Lower leg skin (tissue), 4 donors: ENCODE results near the gene PSMB5. TPM values are rescaled to one million over a fixed set of nuclear protein-coding genes. Genes with fewer than 3 reads are reported as not detected.

Experiments
- DNase-seq, 2 donors: peaks; one replicate each; pipeline ENCODE4 v3.0.0-alpha.2; 2019; ENCODE audit warnings: low spot score in 2 of 2
- H3K4me3 ChIP-seq: fragments of 200-600 bp; sonication (generic); 2 replicates; pipeline ENCODE4 v1.5.1; 2017; ENCODE audit warnings: mild to moderate bottlenecking, low read depth; ENCODE audit not compliant: poor library complexity, severe bottlenecking
- CTCF ChIP-seq, 3 donors: fragments of 450-650 bp; IDR thresholded peaks; one replicate each; pipeline ENCODE4 v1.5.1; 2016; ENCODE audit warnings: antibody characterized with exemption in 3 of 3, mild to moderate bottlenecking in 3 of 3, moderate library complexity in 2 of 3
- POLR2A ChIP-seq, 2 donors: fragments of 450-650 bp; IDR thresholded peaks; one replicate each; pipeline ENCODE4 v1.6.1; 2016 to 2017; ENCODE audit warnings: antibody characterized with exemption in 2 of 2, mild to moderate bottlenecking in 1 of 2, moderate library complexity in 1 of 2
- WGBS, 2 donors: methylation state at CpG; one replicate each; pipeline ENCODE4 v1.1.5; 2018; 5-methylcytosine and 5-hydroxymethylcytosine counted together
- intact Hi-C: fragments of 100-400 bp; cut with DNase I; formaldehyde crosslinking; loops from one replicate; pipeline ENCODE4 v1.15.0; 2023; ENCODE audit warnings: low total_unique reads
- total RNA-seq, 4 donors: library from RNA; depleted of rRNA; stranded (reverse); fragments of >200 nt; gene quantifications; one replicate each; pipeline ENCODE4 v1.1.0, GENCODE V29; 2016

The PSMB5 gene
- total RNA-seq, 4 donors from 2014 or later: 70.6 to 148 (median 116) TPM

DNA sequence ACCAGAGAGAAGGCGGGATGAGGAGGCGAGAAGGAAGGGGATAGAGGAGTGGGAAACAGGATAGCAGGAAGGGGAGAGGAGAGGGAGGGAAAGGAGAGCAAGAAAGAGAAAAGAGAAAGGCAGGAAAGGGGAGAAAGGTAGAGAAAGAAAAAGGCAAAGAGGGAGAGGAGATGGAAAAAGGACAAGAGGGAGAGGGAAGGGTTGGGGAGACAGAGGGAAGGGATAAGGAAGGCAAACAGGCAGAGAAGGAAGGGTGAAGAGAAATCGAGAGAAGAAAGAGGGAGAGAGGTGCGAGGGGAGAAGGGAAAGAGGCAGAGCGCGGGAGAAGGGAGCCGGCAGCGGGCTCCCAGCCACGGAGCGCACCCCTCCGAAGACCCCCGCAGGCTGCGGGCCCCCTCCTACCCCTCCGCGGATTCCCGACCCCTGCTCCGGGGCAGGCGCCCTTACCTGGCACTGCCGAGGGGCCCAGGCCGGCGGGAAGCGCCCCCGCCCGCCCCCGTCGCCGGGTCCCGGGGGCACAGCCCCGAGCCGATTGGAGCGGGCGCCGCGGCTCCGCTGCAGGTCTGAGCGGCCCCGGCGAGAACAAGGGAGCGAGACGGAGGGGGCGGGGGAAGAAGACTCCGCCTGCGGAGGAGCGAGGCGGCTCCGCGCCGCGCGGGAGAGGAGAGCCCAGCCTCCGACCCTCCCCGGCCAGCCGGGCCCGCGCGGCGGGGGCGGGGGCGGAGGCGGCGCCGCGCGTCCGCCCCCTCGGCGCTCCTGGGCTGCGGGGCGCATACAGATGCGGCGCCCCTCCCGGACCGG is 22.5 kb upstream of the PSMB5 start, which contains the start of gene CDH24:
CDH24 (minus strand) TSS at position 565 of the 801 bp plus-strand sequence. CDS start 1,787 bp downstream, outside the sequence.
- DNase-seq: peak; percentile 47 to 93
- 4 to 7% methylated on average over 24 to 32 of the region's 73 CpGs for WGBS, 2 donors
- intact Hi-C loops: no loop called here
- TF ChIP-seq POLR2A (IDR thresholded peaks at IDR 0.05): no peak
- TF ChIP-seq CTCF (IDR thresholded peaks at IDR 0.05): peak in 1 of 3 donors; percentile 38
- H3K4me3 ChIP-seq: peak within 1 kb of the TSS; percentile 52

- H3K4me3 ChIP-seq: no peak overlapping the region
- 7 to 9% methylated on average over 17 of the region's 17 CpGs for WGBS, 2 donors
- intact Hi-C loops: no loop called here
- no peak for TF ChIP-seq POLR2A (IDR thresholded peaks at IDR 0.05)
- peak in 1 of 3 donors; percentile 65 for TF ChIP-seq CTCF (IDR thresholded peaks at IDR 0.05)
- DNase-seq: peak in 1 of 2 donors; percentile 90
Measured at GRCh38 chr14:23056145-23056955, 21.6 kb upstream of the PSMB5 start.

- WGBS, 2 donors: 83 to 88% methylated on average over 3 to 5 of the region's 6 CpGs
- intact Hi-C loops: no loop called here
Measured at GRCh38 chr14:23055621-23056144, 21.0 kb upstream of the PSMB5 start.

DNA sequence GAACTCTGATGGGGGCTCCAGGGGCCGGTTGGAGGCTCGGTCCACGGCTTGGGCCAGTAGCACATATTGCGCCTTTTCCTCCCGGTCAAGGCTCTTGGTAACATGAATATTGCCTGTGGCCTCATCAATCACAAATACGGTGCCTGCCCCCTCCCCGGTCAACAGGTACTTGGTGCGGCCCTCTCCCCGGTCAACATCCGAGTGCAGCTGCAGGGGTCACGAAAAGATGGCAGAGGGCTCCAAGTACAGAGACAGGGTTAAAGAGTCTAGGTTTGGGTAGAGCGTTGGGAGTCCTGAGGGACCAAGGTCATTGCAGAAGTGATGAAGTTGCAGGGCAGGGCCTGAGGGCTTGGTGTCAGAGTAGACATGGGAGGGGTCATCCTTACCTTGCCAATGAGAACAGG is 20.4 kb upstream of the PSMB5 start:
- no peak overlapping the region for H3K4me3 ChIP-seq
- TF ChIP-seq CTCF (IDR thresholded peaks at IDR 0.05) (no peak), POLR2A (IDR thresholded peaks at IDR 0.05) (no peak)
- peak in 1 of 2 donors; percentile 81 for DNase-seq
- 94 to 97% methylated on average over 12 of the region's 12 CpGs for WGBS, 2 donors
- intact Hi-C loops: no loop called here

More at GRCh38 chr14:23055621-23056144, 21.0 kb upstream of the PSMB5 start:
- DNase-seq: peak in 1 of 2 donors; percentile 77
- no peak overlapping the region for H3K4me3 ChIP-seq
- no peak for TF ChIP-seq CTCF (IDR thresholded peaks at IDR 0.05)
- TF ChIP-seq POLR2A (IDR thresholded peaks at IDR 0.05): no peak

- no peak overlapping the region for H3K4me3 ChIP-seq
- DNase-seq: peak in 1 of 2 donors; percentile 82
- TF ChIP-seq CTCF (IDR thresholded peaks at IDR 0.05) (peak in 1 of 3 donors; percentile 6), POLR2A (IDR thresholded peaks at IDR 0.05) (no peak)
- 80 to 88% methylated on average over 17 of the region's 17 CpGs for WGBS, 2 donors
- intact Hi-C loops: no loop called here
Measured at GRCh38 chr14:23054000-23054811, 19.5 kb upstream of the PSMB5 start.
